ENCODE results near the gene ANKHD1. TPM values are rescaled to one million over a fixed set of nuclear protein-coding genes. Genes with fewer than 3 reads are reported as not detected.
A peak's percentile ranks its signal among the peaks of the same experiment; 100 is the strongest.

The ANKHD1 gene
- total RNA-seq, 1 experiment from 2014 or later: 130 TPM

- Histone ChIP-seq H3K9me3 (no peaks in the 10 kb centered on the region), H3K4me3 (ENCODE audit: low read depth, low read length) (no peak overlapping the region), H3K27me3 (replicated peaks; ENCODE audit: control insufficient read depth, insufficient read depth, low read length) (no peaks in the 10 kb centered on the region), H3K4me1 (peaks cover 14% of the 10 kb centered on the region; the same call in 1 of the 2 replicates), H3K36me3 (ENCODE audit: control insufficient read depth, insufficient read depth, low read length) (peaks cover 6% of the 10 kb centered on the region)
- Mint-ChIP-seq H3K27me3 (ENCODE audit: insufficient read depth, unreplicated experiment) (no peaks in the 10 kb centered on the region), H3K27ac (ENCODE audit: unreplicated experiment) (peak overlapping the region; percentile 3), H3K4me1 (ENCODE audit: low read depth, unreplicated experiment) (peaks cover 35% of the 10 kb centered on the region), H3K9me3 (ENCODE audit: unreplicated experiment) (no peaks in the 10 kb centered on the region), H3K4me3 (ENCODE audit: unreplicated experiment) (no peak overlapping the region), H3K36me3 (ENCODE audit: insufficient read depth, unreplicated experiment) (peaks cover 84% of the 10 kb centered on the region)
- intact Hi-C loops (cut with micrococcal nuclease; ENCODE audit: unreplicated experiment): no loop called here
- BruUV-seq (replicated peaks): no TSS peak
- ChIA-PET POLR2A (no interaction called here), CTCF (interaction anchor here (0.6 kb wide), 1 partner anchor 208 kb away, joined by 4 read pairs; no protein-coding TSS in a partner anchor)
- DNase-seq: no peak
- TF ChIP-seq, protein P1, sequence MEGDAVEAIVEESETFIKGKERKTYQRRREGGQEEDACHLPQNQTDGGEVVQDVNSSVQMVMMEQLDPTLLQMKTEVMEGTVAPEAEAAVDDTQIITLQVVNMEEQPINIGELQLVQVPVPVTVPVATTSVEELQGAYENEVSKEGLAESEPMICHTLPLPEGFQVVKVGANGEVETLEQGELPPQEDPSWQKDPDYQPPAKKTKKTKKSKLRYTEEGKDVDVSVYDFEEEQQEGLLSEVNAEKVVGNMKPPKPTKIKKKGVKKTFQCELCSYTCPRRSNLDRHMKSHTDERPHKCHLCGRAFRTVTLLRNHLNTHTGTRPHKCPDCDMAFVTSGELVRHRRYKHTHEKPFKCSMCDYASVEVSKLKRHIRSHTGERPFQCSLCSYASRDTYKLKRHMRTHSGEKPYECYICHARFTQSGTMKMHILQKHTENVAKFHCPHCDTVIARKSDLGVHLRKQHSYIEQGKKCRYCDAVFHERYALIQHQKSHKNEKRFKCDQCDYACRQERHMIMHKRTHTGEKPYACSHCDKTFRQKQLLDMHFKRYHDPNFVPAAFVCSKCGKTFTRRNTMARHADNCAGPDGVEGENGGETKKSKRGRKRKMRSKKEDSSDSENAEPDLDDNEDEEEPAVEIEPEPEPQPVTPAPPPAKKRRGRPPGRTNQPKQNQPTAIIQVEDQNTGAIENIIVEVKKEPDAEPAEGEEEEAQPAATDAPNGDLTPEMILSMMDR (IDR thresholded peaks at IDR 0.05; ENCODE audit: insufficient read depth in 1 of 2, low read depth in 1 of 2, low read length in 1 of 2, severe bottlenecking in 1 of 2, unreplicated experiment in 1 of 2): no peak
Measured at GRCh38 chr5:140553657-140554056, 152.0 kb downstream of the ANKHD1 start.

DNA sequence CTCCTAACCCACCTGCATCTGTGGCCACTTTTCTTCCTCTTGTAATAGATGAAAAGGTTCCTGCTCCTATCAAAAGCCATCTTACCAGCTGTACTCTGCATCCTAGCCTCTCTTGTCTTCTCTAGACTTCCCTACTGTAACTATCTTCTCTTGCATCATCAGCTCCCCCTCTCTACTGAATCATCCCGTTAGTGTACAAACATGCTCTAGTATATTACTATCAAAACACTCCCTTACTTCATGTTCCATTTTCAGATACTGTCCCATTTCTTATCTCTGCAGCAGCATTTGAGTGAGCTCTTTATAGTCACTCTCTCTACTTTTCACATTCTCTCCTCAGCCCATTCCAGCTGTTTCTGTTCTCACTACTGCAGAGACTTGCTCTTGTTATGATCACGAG lies 152.8 kb downstream of the ANKHD1 start:
- no TSS peak for BruUV-seq (replicated peaks)
- H3K9me3 Mint-ChIP-seq (ENCODE audit: unreplicated experiment): no peaks in the 10 kb centered on the region
- peaks cover 35% of the 10 kb centered on the region for H3K4me1 Mint-ChIP-seq (ENCODE audit: low read depth, unreplicated experiment)
- H3K4me1 ChIP-seq: peaks cover 14% of the 10 kb centered on the region; the same call in 1 of the 2 replicates
- ChIA-PET CTCF (no interaction called here), POLR2A (interaction anchor here (0.7 kb wide), 1 partner anchor 111 kb away, joined by 6 read pairs; no protein-coding TSS in a partner anchor)
- TF ChIP-seq, protein P1 (IDR thresholded peaks at IDR 0.05; ENCODE audit: insufficient read depth in 1 of 2, low read depth in 1 of 2, low read length in 1 of 2, severe bottlenecking in 1 of 2, unreplicated experiment in 1 of 2): no peak
- H3K9me3 ChIP-seq: no peaks in the 10 kb centered on the region
- peaks cover 79% of the 10 kb centered on the region for H3K36me3 Mint-ChIP-seq (ENCODE audit: insufficient read depth, unreplicated experiment)
- H3K27me3 Mint-ChIP-seq (ENCODE audit: insufficient read depth, unreplicated experiment): no peaks in the 10 kb centered on the region
- peaks cover 4% of the 10 kb centered on the region for H3K36me3 ChIP-seq (ENCODE audit: control insufficient read depth, insufficient read depth, low read length)
- no peak overlapping the region for H3K4me3 Mint-ChIP-seq (ENCODE audit: unreplicated experiment)
- no peaks in the 10 kb centered on the region for H3K27me3 ChIP-seq (replicated peaks; ENCODE audit: control insufficient read depth, insufficient read depth, low read length)
- intact Hi-C loops (cut with micrococcal nuclease; ENCODE audit: unreplicated experiment): no loop called here
- no peak for DNase-seq
- no peak overlapping the region for H3K4me3 ChIP-seq (ENCODE audit: low read depth, low read length)
- H3K27ac Mint-ChIP-seq (ENCODE audit: unreplicated experiment): peak overlapping the region; percentile 16

GRCh38 chr5:140555747-140556312 lies 154.2 kb downstream of the ANKHD1 start:
- Mint-ChIP-seq H3K27ac (ENCODE audit: unreplicated experiment) (peak overlapping the region; percentile 91), H3K36me3 (ENCODE audit: insufficient read depth, unreplicated experiment) (peaks cover 69% of the 10 kb centered on the region), H3K4me1 (ENCODE audit: low read depth, unreplicated experiment) (peaks cover 35% of the 10 kb centered on the region), H3K4me3 (ENCODE audit: unreplicated experiment) (peak overlapping the region; percentile 87), H3K27me3 (ENCODE audit: insufficient read depth, unreplicated experiment) (no peaks in the 10 kb centered on the region), H3K9me3 (ENCODE audit: unreplicated experiment) (no peaks in the 10 kb centered on the region)
- peaks cover 14% of the 10 kb centered on the region; the same call in 1 of the 2 replicates for H3K4me1 ChIP-seq
- CTCF ChIA-PET: no interaction called here
- DNase-seq: no peak
- no TSS peak for BruUV-seq (replicated peaks)
- POLR2A ChIA-PET: interaction anchor here (0.6 kb wide), 1 partner anchor 91 kb away, joined by 3 read pairs; the partner anchor contains the start of gene NDUFA2
- H3K4me3 ChIP-seq (ENCODE audit: low read depth, low read length): peak overlapping the region; percentile 79
- no peaks in the 10 kb centered on the region; the same call in none of the 2 replicates for H3K36me3 ChIP-seq (ENCODE audit: control insufficient read depth, insufficient read depth, low read length)
- no peaks in the 10 kb centered on the region for H3K9me3 ChIP-seq
- intact Hi-C loops (cut with micrococcal nuclease; ENCODE audit: unreplicated experiment): loop anchor here (5.0 kb wide), 1 partner anchor 154 kb away; the partner anchor contains the start of gene ANKHD1
- H3K27me3 ChIP-seq (replicated peaks; ENCODE audit: control insufficient read depth, insufficient read depth, low read length): no peaks in the 10 kb centered on the region
- TF ChIP-seq, protein P1 (IDR thresholded peaks at IDR 0.05; ENCODE audit: insufficient read depth in 1 of 2, low read depth in 1 of 2, low read length in 1 of 2, severe bottlenecking in 1 of 2, unreplicated experiment in 1 of 2): no peak
